GM12864 (cell line): ENCODE measurements around the gene GTPBP6.
"Not testable (repeated sequence)": the region's sequence is repeated elsewhere in the genome, so short reads cannot be mapped to it uniquely, and the experiment has no call there.

ENCODE experiments used
- DNase-seq: peaks from one replicate; pipeline ENCODE4 v3.0.0-alpha.2; 2011; ENCODE audit warnings: low read depth
- H3K4me3 ChIP-seq: 2 replicates; pipeline ENCODE4 v1.5.1; 2011; ENCODE audit warnings: mild to moderate bottlenecking, low read depth, low read length, control low read depth
- TF ChIP-seq, protein P1 (sequence below): IDR thresholded peaks from 2 replicates; pipeline ENCODE4 v1.5.1; 2011; ENCODE audit warnings: low read depth, mild to moderate bottlenecking, moderate library complexity, low read length, control low read depth, inconsistent platforms; ENCODE audit errors: missing control alignments

GTPBP6 gene

DNA sequence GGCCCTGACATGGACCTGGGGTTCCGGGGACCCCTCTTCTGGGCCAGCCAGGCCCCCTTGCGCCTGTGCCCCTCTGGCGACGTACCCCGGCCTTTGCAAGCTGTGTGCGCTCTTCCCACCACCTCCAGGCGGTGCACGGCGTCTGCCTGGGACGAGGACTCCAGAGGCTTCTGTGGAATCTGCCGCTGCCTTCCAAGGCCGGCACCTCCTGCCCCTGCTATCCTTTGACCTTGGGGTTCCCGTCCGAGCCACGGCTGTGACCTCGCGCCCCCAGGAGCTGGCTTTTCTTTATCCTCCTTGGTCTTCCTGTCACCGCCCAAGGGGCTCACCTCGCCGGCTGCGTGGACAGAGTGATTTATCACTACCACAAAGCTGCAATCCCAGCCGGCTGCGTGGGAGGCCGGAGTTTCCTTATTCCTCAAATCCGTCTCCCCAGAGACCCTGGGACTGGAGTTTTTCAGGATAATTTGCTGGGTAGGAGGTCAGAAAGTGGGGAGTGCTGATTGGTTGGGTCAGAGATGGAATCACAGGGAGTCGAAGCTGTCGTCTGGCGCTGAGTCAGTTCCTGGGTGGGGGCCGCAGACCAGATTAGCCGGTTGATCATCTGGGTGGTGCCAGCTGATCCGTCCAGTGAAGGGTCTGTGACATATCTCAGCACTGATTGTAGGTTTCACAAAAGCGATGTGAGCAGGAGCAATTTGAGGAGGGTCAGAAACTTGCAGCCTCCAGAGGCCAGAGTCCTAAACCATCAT, 57.3 kb downstream of the GTPBP6 start:
- DNase-seq, result no peak
- H3K4me3 ChIP-seq, result no peak overlapping the region
- TF ChIP-seq, protein P1, sequence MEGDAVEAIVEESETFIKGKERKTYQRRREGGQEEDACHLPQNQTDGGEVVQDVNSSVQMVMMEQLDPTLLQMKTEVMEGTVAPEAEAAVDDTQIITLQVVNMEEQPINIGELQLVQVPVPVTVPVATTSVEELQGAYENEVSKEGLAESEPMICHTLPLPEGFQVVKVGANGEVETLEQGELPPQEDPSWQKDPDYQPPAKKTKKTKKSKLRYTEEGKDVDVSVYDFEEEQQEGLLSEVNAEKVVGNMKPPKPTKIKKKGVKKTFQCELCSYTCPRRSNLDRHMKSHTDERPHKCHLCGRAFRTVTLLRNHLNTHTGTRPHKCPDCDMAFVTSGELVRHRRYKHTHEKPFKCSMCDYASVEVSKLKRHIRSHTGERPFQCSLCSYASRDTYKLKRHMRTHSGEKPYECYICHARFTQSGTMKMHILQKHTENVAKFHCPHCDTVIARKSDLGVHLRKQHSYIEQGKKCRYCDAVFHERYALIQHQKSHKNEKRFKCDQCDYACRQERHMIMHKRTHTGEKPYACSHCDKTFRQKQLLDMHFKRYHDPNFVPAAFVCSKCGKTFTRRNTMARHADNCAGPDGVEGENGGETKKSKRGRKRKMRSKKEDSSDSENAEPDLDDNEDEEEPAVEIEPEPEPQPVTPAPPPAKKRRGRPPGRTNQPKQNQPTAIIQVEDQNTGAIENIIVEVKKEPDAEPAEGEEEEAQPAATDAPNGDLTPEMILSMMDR, result no peak

DNA sequence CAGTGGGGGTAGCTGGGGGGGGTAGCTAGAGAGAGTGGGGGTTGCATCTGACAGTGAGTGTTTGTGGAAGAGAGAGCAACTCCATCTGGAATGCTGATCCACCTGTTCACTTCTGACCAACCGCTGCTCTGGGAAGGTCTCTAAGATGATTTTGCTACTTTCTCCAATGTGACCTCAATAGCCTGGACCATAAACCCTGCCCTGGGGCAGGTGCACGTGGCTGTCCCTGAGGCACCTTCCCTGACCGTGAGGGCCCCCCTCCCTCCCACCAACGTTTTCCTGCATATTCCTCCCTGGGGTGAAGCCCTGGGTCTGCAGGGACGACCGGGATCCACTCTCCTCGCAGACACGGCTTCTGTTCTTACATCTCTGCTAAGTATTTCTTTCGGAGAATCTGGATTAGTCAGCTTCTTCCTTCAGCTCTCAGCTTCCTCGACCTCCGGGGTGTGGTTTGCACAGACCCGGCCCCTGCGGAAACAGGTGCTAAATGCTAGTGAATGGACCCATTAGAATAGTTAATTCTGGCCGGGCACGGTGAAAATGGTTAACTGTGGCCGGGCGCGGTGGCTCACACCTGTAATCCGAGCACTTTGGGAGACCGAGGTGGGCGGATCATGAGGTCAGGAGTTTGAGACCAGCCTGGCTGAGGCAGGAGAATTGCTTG, 58.8 kb downstream of the GTPBP6 start:
- TF ChIP-seq, protein P1, result no peak
- no peak for DNase-seq
- no peak overlapping the region for H3K4me3 ChIP-seq

DNA sequence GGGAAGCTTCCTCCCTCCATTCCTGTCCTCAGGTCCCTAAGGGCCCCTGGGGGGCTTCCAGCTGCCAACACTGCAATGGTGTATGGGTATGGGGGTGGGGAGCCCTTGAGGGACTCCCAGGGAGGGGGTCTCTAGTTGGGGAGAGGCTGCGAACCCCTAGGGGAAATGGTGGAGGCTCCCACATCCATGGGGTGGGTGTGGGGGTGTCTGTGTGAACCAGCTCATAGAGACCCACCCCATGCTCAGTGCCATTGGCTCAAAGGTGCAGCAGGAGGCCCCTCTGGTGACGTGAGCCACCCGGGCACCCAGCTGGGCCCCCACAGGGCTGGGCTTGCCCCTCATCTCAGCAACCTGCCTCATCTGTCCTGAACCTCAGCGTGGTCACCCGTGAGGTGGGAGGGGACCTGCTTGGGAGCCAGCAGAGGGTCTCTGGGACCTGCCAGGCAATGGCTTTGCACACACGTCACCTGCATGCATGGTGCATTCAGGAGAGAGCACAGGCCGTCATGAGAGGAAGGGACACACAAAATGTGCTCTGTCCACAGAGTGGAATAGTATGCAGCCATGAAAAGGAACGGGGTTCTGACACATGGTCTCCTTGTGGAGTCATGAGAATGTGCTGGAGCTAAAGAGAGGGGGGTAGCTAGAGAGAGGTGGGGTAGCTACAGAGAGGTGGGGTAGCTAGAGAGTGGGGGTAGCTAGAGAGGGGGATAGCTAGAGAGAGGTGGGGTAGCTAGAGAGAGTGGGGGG, 60.1 kb downstream of the GTPBP6 start:
- no peak overlapping the region for H3K4me3 ChIP-seq
- TF ChIP-seq, protein P1, result no peak
- DNase-seq, result no peak

DNA sequence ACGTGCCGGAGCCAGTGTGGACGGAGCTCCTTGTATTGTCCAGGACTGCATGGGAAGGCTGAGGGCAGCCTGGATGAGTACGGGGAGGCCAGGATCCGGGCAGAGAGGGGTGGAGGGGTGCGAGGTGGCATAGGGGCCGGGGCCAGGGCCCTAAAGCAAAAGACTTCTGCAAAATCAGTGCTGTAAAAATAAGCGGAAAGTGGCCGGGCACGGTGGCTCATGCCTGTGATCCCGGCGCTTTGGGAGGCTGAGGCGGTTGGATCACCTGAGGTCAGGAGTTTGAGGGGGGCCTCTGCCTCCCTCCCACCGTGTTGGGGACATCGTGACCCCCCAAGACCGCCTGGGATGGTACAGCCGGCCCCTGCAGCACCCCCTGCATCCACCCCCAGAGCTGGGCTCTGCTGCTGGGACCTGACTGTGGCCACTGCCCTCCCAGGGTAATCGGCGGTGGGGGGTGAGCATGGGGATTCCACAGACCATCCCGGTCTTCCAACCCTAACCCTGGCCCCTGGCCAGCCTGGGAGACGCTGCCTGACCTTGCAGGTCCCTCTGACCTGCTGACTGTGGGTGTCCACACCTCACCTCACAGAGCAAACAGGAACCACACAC, 60.8 kb downstream of the GTPBP6 start:
- no peak for DNase-seq
- H3K4me3 ChIP-seq, result no peak overlapping the region
- TF ChIP-seq, protein P1, result no peak

DNA sequence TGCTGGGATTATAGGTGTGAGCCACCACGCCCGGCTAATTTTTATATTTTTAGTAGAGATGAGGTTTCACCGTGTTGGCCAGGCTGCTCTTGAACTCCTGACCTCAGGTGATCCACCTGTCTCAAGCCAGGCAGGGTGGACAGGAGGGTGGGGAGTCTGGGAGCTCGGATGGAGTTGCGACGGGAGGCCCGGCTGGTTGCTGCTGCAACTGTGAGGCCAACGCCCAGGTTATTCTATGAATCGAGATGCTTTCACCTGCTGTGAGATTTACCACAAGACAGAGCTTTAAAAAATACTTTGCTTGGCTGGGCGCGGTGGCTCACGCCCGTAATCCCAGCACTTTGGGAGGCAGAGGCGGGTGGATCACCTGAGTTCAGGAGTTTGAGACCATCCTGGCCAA, 61.5 kb downstream of the GTPBP6 start:
- H3K4me3 ChIP-seq, DNase-seq: not testable (repeated sequence)

DNA sequence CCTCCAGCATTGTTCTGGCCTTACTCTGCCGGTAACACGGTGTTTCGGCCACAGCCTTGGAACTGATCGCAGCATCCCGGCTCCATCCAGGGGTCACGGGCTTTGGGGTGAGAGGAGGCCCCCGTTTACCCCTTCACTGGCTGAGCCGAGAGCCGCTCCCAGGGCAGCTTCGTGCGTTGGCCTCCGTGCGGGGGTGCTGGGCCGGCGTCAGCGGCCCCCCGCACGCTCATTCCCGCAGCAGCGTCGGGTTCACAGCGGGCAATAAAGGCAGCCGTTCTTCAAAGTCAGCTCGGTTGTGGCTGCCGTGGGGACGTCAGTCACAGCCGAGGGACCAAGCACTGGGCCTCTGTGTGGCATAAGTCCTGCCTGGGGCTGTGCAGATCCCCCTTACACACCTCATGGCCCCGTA, 62.7 kb downstream of the GTPBP6 start:
- TF ChIP-seq, protein P1, result no peak
- no peak for DNase-seq
- no peak overlapping the region for H3K4me3 ChIP-seq
